ENCODE results near the gene TMEM272. TPM values are rescaled to one million over a fixed set of nuclear protein-coding genes. Genes with fewer than 3 reads are reported as not detected.

The TMEM272 gene
- total and polyA plus RNA-seq, 2 donors from 2014 or later, result 0.19 to 0.28 TPM

- intact Hi-C loops (cut with DNase I), result no loop called here
- H3K36me3 ChIP-seq (ENCODE audit: control insufficient read depth in 2 of 3, insufficient read depth in 3 of 3, low read length in 3 of 3), result no peaks in the 10 kb centered on the region
- no peak overlapping the region for H3K27ac ChIP-seq (ENCODE audit: low read depth in 2 of 2, low read length in 2 of 2)
- H3K27me3 ChIP-seq (ENCODE audit: control insufficient read depth, insufficient read depth, low read length), result no peaks in the 10 kb centered on the region
- no peaks in the 10 kb centered on the region for H3K4me1 ChIP-seq (ENCODE audit: control insufficient read depth in 2 of 3, insufficient read depth in 2 of 3, low read depth in 1 of 3, low read length in 3 of 3)
- H3K9me3 ChIP-seq (ENCODE audit: control insufficient read depth in 2 of 3, insufficient read depth in 1 of 3, low read length in 3 of 3), result no peaks in the 10 kb centered on the region
- H3K4me3 ChIP-seq (ENCODE audit: low read length in 3 of 3), result no peak overlapping the region
- no peak for TF ChIP-seq CTCF (IDR thresholded peaks at IDR 0.05; ENCODE audit: borderline replicate concordance, extremely low read depth, insufficient read depth)
- DNase-seq, result no peak
- H3K9ac ChIP-seq (ENCODE audit: low read length in 3 of 3), result no peak overlapping the region
- FAIRE-seq, result no peak
Measured at GRCh38 chr13:51782026-51782710, 62.8 kb downstream of the TMEM272 start.

GRCh38 chr13:51781246-51782022 is 63.5 kb downstream of the TMEM272 start:
- Histone ChIP-seq H3K36me3 (ENCODE audit: control insufficient read depth in 2 of 3, insufficient read depth in 3 of 3, low read length in 3 of 3) (no peaks in the 10 kb centered on the region), H3K27me3 (ENCODE audit: control insufficient read depth, insufficient read depth, low read length) (no peaks in the 10 kb centered on the region), H3K9ac (ENCODE audit: low read length in 3 of 3) (no peak overlapping the region), H3K4me1 (ENCODE audit: control insufficient read depth in 2 of 3, insufficient read depth in 2 of 3, low read depth in 1 of 3, low read length in 3 of 3) (no peaks in the 10 kb centered on the region), H3K4me3 (ENCODE audit: low read length in 3 of 3) (no peak overlapping the region), H3K27ac (ENCODE audit: low read depth in 2 of 2, low read length in 2 of 2) (no peak overlapping the region), H3K9me3 (ENCODE audit: control insufficient read depth in 2 of 3, insufficient read depth in 1 of 3, low read length in 3 of 3) (no peaks in the 10 kb centered on the region)
- no peak for DNase-seq
- FAIRE-seq, result no peak
- TF ChIP-seq CTCF (IDR thresholded peaks at IDR 0.05; ENCODE audit: borderline replicate concordance, extremely low read depth, insufficient read depth), result peak; percentile 9
- intact Hi-C loops (cut with DNase I), result no loop called here

DNA sequence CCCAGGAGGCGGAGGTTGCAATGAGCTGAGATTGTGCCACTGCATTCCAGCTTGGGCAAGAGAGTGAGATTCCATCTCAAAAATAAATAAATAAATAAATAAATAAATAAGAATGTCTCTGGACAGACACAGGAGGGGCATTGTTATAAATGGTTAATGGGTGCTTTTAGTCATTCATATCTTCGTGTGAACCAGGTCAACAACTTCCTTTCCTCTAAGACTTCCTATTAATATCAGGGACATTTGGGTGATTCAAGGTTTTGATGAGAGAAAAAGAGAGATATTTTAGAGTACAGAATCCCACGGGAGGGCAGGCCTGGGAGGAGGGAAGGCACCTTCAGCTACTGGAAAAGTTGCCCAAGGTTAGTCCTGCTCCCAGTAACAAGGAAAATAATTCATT is 64.9 kb downstream of the TMEM272 start:
- Histone ChIP-seq H3K9ac (ENCODE audit: low read length in 3 of 3) (no peak overlapping the region), H3K4me3 (ENCODE audit: low read length in 3 of 3) (no peak overlapping the region), H3K27ac (ENCODE audit: low read depth in 2 of 2, low read length in 2 of 2) (no peak overlapping the region), H3K36me3 (ENCODE audit: control insufficient read depth in 2 of 3, insufficient read depth in 3 of 3, low read length in 3 of 3) (no peaks in the 10 kb centered on the region), H3K9me3 (ENCODE audit: control insufficient read depth in 2 of 3, insufficient read depth in 1 of 3, low read length in 3 of 3) (no peaks in the 10 kb centered on the region), H3K4me1 (ENCODE audit: control insufficient read depth in 2 of 3, insufficient read depth in 2 of 3, low read depth in 1 of 3, low read length in 3 of 3) (no peaks in the 10 kb centered on the region), H3K27me3 (ENCODE audit: control insufficient read depth, insufficient read depth, low read length) (no peaks in the 10 kb centered on the region)
- intact Hi-C loops (cut with DNase I), result no loop called here
- FAIRE-seq (no peak), DNase-seq (no peak)
- TF ChIP-seq CTCF (IDR thresholded peaks at IDR 0.05; ENCODE audit: borderline replicate concordance, extremely low read depth, insufficient read depth), result no peak

All from kidney (tissue), 14 donors.